Endothelial cell of umbilical vein (primary cell): ENCODE results near the gene YJU2. TPM values are rescaled to one million over a fixed set of nuclear protein-coding genes. Genes with fewer than 3 reads are reported as not detected.

Experiments used
- BruUV-seq: library from RNA; stranded (reverse); fragments of 400-500 nt; replicated peaks from 2 replicates; lab custom pipeline; 2021; lab: Mats Ljungman, UMichigan
- CTCF ChIA-PET: fragments of 300-600, 350-600 bp; sonication (Branson Sonifier 250); formaldehyde crosslinking; loops from one replicate; lab custom pipeline; 2021; ENCODE audit warnings: antibody characterized with exemption, inconsistent platforms; lab: Charles Lee
- POLR2A ChIA-PET: fragments of 300-600, 350-600 bp; sonication (Branson Sonifier 250); formaldehyde crosslinking; loops from one replicate; lab custom pipeline; 2021; ENCODE audit warnings: antibody characterized with exemption, inconsistent platforms; lab: Charles Lee
- DNase-seq: peaks from one replicate; pipeline ENCODE4 v3.0.0-alpha.2; 2011; ENCODE audit warnings: low read depth, low spot score
- FAIRE-seq: peaks from 2 replicates; lab custom pipeline; 2011; peaks lifted over from hg19 to GRCh38; lab: Jason Lieb, UNC
- H2AFZ ChIP-seq: 2 replicates; pipeline ENCODE4 v1.6.0; 2012; ENCODE audit warnings: low read depth, low read length, control low read depth, inconsistent platforms
- H3K27ac ChIP-seq: 2 replicates; pipeline ENCODE4 v1.5.1; 2011; ENCODE audit warnings: low read depth, mild to moderate bottlenecking, control low read depth, low read length, moderate library complexity; ENCODE audit not compliant: insufficient read depth
- H3K27me3 ChIP-seq, 2 experiments: 2 replicates each; pipeline versions ENCODE4 v1.6.0 to v1.6.1; 2011; ENCODE audit warnings: low read length in 2 of 2, mixed read lengths in 1 of 2; ENCODE audit not compliant: control insufficient read depth in 2 of 2, insufficient read depth in 2 of 2
- H3K36me3 ChIP-seq, 2 experiments: 2 replicates in 1 of 2; 3 replicates in 1 of 2; pipeline ENCODE4 v1.5.1; 2011; ENCODE audit warnings: low read length in 2 of 2, mild to moderate bottlenecking in 1 of 2, moderate library complexity in 1 of 2; ENCODE audit not compliant: control insufficient read depth in 2 of 2, insufficient read depth in 2 of 2; ENCODE audit errors: extremely low read depth in 1 of 2
- H3K4me1 ChIP-seq: 3 replicates; pipeline ENCODE4 v1.5.1; 2011; ENCODE audit warnings: mild to moderate bottlenecking, low read length; ENCODE audit not compliant: control insufficient read depth, insufficient read depth; ENCODE audit errors: extremely low read depth
- H3K4me2 ChIP-seq: 2 replicates; pipeline ENCODE4 v1.6.1; 2011; ENCODE audit warnings: low read length, control low read depth, mixed read lengths; ENCODE audit not compliant: insufficient read depth
- H3K4me3 ChIP-seq, 3 experiments: fragments of 200-600 bp in 1 of 3; sonication (generic), shearing (Covaris generic) in 1 of 3; replicated peaks in 1 of 3; 2 replicates each; pipeline ENCODE4 v1.5.1; 2011 to 2016; ENCODE audit warnings: control low read depth in 3 of 3, low read length in 3 of 3, mild to moderate bottlenecking in 2 of 3, inconsistent platforms in 1 of 3, low read depth in 1 of 3, moderate library complexity in 1 of 3; ENCODE audit not compliant: insufficient read depth in 1 of 3
- H3K79me2 ChIP-seq: 2 replicates; pipeline ENCODE4 v1.6.0; 2012; ENCODE audit warnings: low read length, inconsistent platforms; ENCODE audit not compliant: control insufficient read depth, insufficient read depth
- H3K9ac ChIP-seq: replicated peaks from 2 replicates; pipeline ENCODE3; 2011; ENCODE audit warnings: low read length, control low read depth; ENCODE audit not compliant: insufficient read depth; ENCODE audit errors: extremely low read depth
- H3K9me1 ChIP-seq: replicated peaks from 3 replicates; pipeline ENCODE4 v1.6.0; 2011; ENCODE audit warnings: mild to moderate bottlenecking, low read length; ENCODE audit not compliant: control insufficient read depth, insufficient read depth; ENCODE audit errors: extremely low read depth
- H3K9me3 ChIP-seq: replicated peaks from 2 replicates; pipeline ENCODE4 v1.5.1; 2012; ENCODE audit warnings: low read length, inconsistent platforms; ENCODE audit not compliant: control insufficient read depth, insufficient read depth
- H4K20me1 ChIP-seq: replicated peaks from 2 replicates; pipeline ENCODE3; 2011; ENCODE audit warnings: mild to moderate bottlenecking, low read length; ENCODE audit not compliant: control insufficient read depth, insufficient read depth; ENCODE audit errors: extremely low read depth
- EZH2 ChIP-seq: IDR thresholded peaks from 2 replicates; pipeline ENCODE4 v1.6.1; 2012; ENCODE audit warnings: borderline replicate concordance, low read depth, mild to moderate bottlenecking, moderate library complexity, low read length, inconsistent platforms; ENCODE audit not compliant: severe bottlenecking
- FOS ChIP-seq: IDR thresholded peaks from 2 replicates; pipeline ENCODE4 v1.6.1; 2011; ENCODE audit warnings: mild to moderate bottlenecking, low read length, moderate library complexity, borderline replicate concordance; ENCODE audit not compliant: insufficient read depth
- GATA2 ChIP-seq: IDR thresholded peaks from 2 replicates; pipeline ENCODE4 v1.7.0; 2011; ENCODE audit warnings: low read depth, mild to moderate bottlenecking, moderate library complexity, mixed read lengths, low read length; ENCODE audit not compliant: insufficient read length, insufficient read depth
- JUN ChIP-seq: IDR thresholded peaks from 2 replicates; pipeline ENCODE4 v1.6.1; 2011; ENCODE audit warnings: borderline replicate concordance, low read depth; ENCODE audit not compliant: insufficient read length, insufficient read depth
- MYC ChIP-seq: IDR thresholded peaks from one replicate; pipeline ENCODE4 v1.6.1; 2011; ENCODE audit warnings: mild to moderate bottlenecking, low read depth, low read length
- POLR2A ChIP-seq: IDR thresholded peaks from 2 replicates; pipeline ENCODE4 v1.6.1; 2012; ENCODE audit warnings: low read depth, mild to moderate bottlenecking, control low read depth, low read length
- POLR2AphosphoS5 ChIP-seq: IDR thresholded peaks from 2 replicates; pipeline ENCODE4 v1.6.1; 2012; ENCODE audit warnings: low read depth, mild to moderate bottlenecking, control low read depth, low read length, moderate library complexity; ENCODE audit not compliant: insufficient read depth
- dilution Hi-C: fragments of 300-500 bp; cut with MboI; formaldehyde crosslinking; loops from one replicate; pipeline ENCODE4 v1.15.0; 2019; ENCODE audit warnings: low sequenced_read_pairs; ENCODE audit not compliant: extremely low pct_ligation_motif_present
- intact Hi-C: fragments of 100-400 bp; cut with micrococcal nuclease; formaldehyde crosslinking; loops from one replicate; pipeline ENCODE4 v1.10.0; 2022
- polyA plus RNA-seq, 4 experiments: library from polyadenylated mRNA; depleted of rRNA in 3 of 4; stranded (reverse) in 3 of 4; unstranded in 1 of 4; fragments of >200 nt; gene quantifications; 2 replicates each; pipeline versions ENCODE4 v1.2.1 to v1.2.3, GENCODE V29; 2011 to 2012; ENCODE audit warnings: missing spikeins in 1 of 4
- total RNA-seq: library from RNA; stranded (reverse); gene quantifications from 2 replicates; pipeline ENCODE4 v1.2.3, GENCODE V29; 2021
- TF ChIP-seq, protein P1 (sequence below): IDR thresholded peaks from 2 replicates; pipeline ENCODE4 v1.6.1; 2011; ENCODE audit not compliant: insufficient read depth, insufficient read length

Gene YJU2
- total and polyA plus RNA-seq, 2 donors (not counting 3 experiments of a cell fraction or from before 2014, with no cell fraction given) = 20.7 to 21.5 TPM

- peak; percentile 24 for FAIRE-seq
- no peak overlapping the region for H3K27ac ChIP-seq
- POLR2A ChIA-PET = no interaction called here
- dilution Hi-C loops (no loop called here), intact Hi-C loops (no loop called here)
- no peak overlapping the region for H3K9ac ChIP-seq
- no peaks in the 10 kb centered on the region for H3K9me3 ChIP-seq
- DNase-seq = no peak
- CTCF ChIA-PET = interaction anchor here (1.0 kb wide), 1 partner anchor 48 kb away, joined by 4 read pairs; no protein-coding TSS in a partner anchor
- no peaks in the 10 kb centered on the region for H4K20me1 ChIP-seq
- TF ChIP-seq, protein P1, sequence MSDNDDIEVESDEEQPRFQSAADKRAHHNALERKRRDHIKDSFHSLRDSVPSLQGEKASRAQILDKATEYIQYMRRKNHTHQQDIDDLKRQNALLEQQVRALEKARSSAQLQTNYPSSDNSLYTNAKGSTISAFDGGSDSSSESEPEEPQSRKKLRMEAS = no peak
- TF ChIP-seq MYC (no peak), POLR2A (no peak), GATA2 (no peak), FOS (no peak), JUN (no peak), POLR2AphosphoS5 (no peak), EZH2 (no peak)
- H3K79me2 ChIP-seq = no peaks in the 10 kb centered on the region
- peak overlapping the region; percentile 17 for H3K4me2 ChIP-seq
- no peaks in the 10 kb centered on the region for H3K4me1 ChIP-seq
- H3K36me3 ChIP-seq = peaks cover 0 to 3% of the 10 kb centered on the region in 2 experiments
- H3K27me3 ChIP-seq = no peaks in the 10 kb centered on the region
- H3K4me3 ChIP-seq = no peak overlapping the region
- peak overlapping the region; percentile 8 for H2AFZ ChIP-seq
- H3K9me1 ChIP-seq = no peaks in the 10 kb centered on the region
- BruUV-seq = no TSS peak
These were observed 57.1 kb downstream of the YJU2 start for GRCh38 chr19:4303819-4304537.
